GM12801 (cell line): ENCODE measurements around the gene MAP3K7.

Experiments
- CTCF ChIP-seq: IDR thresholded peaks from one replicate; pipeline ENCODE4 v1.5.1; 2011; ENCODE audit warnings: control low read depth; ENCODE audit not compliant: insufficient read length; ENCODE audit errors: extremely low read depth

MAP3K7 gene

GRCh38 chr6:90468080-90468479 is 118.8 kb downstream of the MAP3K7 start:
- TF ChIP-seq CTCF = no peak

- no peak for TF ChIP-seq CTCF
Observed at GRCh38 chr6:90467546-90467945, 119.3 kb downstream of the MAP3K7 start.

GRCh38 chr6:90466154-90466940 is 120.5 kb downstream of the MAP3K7 start:
- no peak for TF ChIP-seq CTCF

- TF ChIP-seq CTCF = no peak
Observed at GRCh38 chr6:90465686-90466085, 121.2 kb downstream of the MAP3K7 start.

GRCh38 chr6:90464507-90464906 is 122.4 kb downstream of the MAP3K7 start:
- TF ChIP-seq CTCF = no peak

- no peak for TF ChIP-seq CTCF
Observed at GRCh38 chr6:90463874-90464273, 123.0 kb downstream of the MAP3K7 start.
